Fibroblast of villous mesenchyme (primary cell): Measurements from ENCODE around the gene ATXN10. TPM values are rescaled to one million over a fixed set of nuclear protein-coding genes. Genes with fewer than 3 reads are reported as not detected.
A peak's percentile ranks its signal among the peaks of the same experiment; 100 is the strongest.
"Not testable (repeated sequence)": the region's sequence is repeated elsewhere in the genome, so short reads cannot be mapped to it uniquely, and the experiment has no call there.

ENCODE experiments used
- DNase-seq: peaks from one replicate; pipeline ENCODE4 v3.0.0-alpha.2; 2010; ENCODE audit warnings: low read depth
- H3K4me3 ChIP-seq: 2 replicates; pipeline ENCODE4 v1.5.1; 2011; ENCODE audit warnings: low read depth, mild to moderate bottlenecking, low read length
- CTCF ChIP-seq: IDR thresholded peaks from 2 replicates; pipeline ENCODE4 v1.5.1; 2012; ENCODE audit warnings: low read depth, mild to moderate bottlenecking, low read length; ENCODE audit not compliant: insufficient read depth
- total RNA-seq: library from RNA; depleted of rRNA; stranded (reverse); fragments of >200 nt; gene quantifications from 2 replicates; pipeline ENCODE4 v1.2.3, GENCODE V29; 2012

Gene ATXN10, protein sequence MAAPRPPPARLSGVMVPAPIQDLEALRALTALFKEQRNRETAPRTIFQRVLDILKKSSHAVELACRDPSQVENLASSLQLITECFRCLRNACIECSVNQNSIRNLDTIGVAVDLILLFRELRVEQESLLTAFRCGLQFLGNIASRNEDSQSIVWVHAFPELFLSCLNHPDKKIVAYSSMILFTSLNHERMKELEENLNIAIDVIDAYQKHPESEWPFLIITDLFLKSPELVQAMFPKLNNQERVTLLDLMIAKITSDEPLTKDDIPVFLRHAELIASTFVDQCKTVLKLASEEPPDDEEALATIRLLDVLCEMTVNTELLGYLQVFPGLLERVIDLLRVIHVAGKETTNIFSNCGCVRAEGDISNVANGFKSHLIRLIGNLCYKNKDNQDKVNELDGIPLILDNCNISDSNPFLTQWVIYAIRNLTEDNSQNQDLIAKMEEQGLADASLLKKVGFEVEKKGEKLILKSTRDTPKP
- 113 and 190 TPM in 2 replicates for total RNA-seq

DNA sequence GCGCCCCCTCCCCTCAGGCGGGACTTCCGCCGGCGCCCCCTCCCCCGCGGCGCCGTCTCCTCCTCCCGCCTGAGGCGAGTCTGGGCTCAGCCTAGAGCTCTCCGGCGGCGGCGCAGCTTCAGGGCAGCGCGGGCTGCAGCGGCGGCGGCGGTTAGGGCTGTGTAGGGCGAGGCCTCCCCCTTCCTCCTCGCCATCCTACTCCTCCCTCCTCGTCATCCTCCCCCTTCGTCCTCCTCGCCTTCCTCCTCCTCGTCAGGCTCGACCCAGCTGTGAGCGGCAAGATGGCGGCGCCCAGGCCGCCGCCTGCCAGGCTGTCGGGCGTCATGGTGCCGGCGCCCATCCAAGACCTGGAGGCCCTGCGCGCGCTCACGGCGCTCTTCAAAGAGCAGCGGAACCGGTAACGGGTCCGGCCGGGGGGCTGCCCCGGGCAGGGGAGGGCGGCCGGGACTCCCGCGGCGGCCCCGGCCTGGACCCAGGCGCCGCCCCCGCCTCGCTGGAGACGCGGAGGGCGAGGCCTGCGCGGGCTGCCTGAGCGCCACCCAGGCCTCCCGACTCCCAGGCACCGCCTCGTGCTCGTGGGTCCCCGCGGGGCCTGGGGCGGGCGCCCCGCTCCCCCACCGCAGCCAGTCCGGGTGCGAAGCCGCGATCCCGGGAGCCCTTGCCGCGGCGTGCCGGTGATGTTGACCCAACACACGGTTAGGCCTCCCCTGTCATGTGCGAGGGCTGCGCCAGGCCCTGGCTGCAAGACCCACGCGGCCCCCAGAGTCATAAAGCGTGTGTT is at the start of gene ATXN10:
ATXN10 (plus strand) TSS at position 52 of the 781 bp plus-strand sequence; CDS start at position 282, 230 bp downstream.
- no peak for TF ChIP-seq CTCF
- DNase-seq, result peak; percentile 68
- peak within 1 kb of the TSS; percentile 81 for H3K4me3 ChIP-seq

DNA sequence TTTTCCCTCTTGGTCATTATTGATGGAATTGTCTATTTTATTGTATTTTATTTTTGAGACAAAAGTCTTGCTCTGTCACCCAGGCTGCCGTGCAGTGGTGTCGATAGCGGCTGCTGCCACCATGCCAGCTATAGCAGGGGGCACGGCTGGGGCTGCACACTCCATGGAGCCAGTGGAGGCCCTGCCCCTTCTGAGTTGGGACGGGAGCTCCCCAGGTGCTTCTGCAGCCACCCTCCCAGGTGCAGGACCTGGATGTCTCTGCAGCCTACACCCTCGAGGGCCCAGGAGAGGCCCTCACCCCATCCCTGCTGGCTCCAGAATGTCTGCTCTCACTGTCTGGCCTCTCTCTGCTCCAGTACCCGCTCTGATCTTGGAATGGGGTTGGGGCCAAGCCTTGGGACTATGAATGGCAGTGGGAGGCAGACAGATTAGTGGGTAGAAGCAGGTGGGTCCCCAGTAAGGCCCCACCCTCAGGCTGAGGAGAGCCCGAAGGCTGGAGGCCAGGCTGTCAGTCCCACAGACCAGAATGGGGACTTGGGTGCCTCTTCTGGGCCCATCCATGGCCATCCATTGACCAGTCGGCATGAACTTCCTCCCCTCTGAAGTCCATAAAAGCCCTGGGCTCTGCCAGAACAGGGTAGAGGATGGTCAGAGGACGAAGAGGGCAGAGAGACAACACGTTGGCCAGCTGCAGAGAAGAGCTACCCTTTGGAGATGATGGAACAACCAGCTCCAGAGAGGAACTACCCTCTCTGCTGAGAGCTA is 49.6 kb upstream of the ATXN10 start:
- H3K4me3 ChIP-seq, result no peak overlapping the region
- DNase-seq, result no peak
- TF ChIP-seq CTCF, result no peak

DNA sequence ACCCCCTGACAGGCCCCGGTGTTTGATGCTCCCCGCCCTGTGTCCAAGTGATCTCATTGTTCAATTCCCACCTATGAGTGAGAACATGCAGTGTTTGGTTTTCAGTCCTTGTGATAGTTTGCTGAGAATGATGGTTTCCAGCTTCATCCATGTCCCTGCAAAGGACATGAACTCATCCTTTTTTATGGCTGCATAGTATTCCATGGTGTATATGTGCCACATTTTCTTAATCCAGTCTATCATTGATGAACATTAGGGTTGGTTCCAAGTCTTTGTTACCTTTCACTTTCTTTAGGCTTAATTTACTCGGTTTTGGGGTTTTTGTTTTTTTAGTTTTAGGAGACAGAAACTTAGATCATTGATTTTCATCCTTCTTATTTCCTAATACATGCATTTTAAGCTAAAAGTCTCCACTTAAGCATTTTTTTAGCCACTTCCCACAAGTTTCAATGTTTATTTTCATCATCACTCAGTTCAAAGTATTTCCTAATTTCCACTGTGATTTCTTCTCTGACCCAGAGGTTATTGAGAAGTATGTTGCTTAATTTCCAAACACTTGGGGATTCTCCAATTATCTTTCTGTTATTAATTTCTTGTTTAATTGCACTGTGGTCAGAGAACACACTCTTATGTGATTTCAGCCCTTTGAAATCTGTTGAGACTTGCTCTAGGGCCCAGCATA is 48.0 kb upstream of the ATXN10 start:
- DNase-seq, result peak; percentile 59
- H3K4me3 ChIP-seq, result not testable (repeated sequence)

- no peak for TF ChIP-seq CTCF
- no peak overlapping the region for H3K4me3 ChIP-seq
- DNase-seq, result no peak
Measured at GRCh38 chr22:45626198-45626651, 45.4 kb upstream of the ATXN10 start.

DNA sequence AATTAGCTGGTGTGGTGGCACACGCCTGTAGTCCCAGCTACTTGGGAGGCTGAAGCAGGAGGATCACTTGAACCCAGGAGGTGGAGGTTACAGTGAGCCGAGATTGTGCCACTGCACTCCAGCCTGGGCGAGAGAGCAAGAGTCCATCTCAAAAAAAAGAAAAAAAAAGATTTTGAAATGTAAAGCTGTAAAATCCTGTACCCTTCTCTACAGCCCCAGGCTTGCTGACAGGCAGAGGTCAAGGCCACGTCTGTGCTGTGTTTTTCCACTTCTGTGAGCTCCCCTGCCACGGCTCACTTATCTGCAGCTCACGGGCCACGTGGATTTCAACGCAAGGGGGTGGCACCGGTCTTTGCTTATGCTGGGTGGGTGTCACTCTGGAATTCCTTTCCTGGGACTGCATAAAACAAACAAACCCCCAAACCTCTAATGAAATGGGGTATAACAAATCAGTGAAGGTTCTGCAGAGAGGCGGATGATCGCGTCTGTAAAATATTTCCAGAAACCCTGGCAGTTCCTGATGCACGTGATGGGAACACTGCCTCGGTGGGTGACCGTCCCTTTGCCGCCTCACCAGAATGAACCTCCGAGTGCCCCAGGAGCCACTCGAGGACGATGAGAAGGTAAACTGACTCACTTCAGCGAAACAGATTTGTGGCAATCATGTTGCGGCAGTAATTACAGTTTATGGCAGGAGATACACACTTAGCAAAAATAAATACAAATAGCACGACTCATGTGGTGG is 44.0 kb upstream of the ATXN10 start:
- no peak for TF ChIP-seq CTCF
- DNase-seq, result peak; percentile 52
- H3K4me3 ChIP-seq, result no peak overlapping the region

DNA sequence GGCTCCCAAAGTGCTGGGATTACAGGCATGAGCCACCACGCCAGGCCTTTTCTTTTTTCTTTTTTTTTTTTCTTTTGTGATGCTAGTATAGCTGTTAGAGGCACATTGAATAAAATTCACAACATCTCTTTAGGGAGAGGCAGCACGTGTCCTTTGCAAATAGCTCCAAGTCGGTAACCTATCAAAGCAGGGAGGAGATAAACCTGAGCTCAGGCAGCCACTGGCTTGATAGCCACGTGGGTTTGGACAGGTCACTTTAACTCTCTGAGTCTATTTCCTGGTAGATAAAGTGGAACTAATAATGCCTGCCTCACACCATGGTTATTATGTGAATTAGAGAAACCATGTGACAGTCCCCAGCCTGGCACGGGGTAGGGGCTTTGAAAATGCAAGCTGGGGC is 43.1 kb upstream of the ATXN10 start:
- TF ChIP-seq CTCF, result no peak
- DNase-seq, result no peak
- no peak overlapping the region for H3K4me3 ChIP-seq
